D341Med (cell line): ENCODE results near the gene VWDE.
A peak's percentile ranks its signal among the peaks of the same experiment; 100 is the strongest.
"Not testable (repeated sequence)": the region's sequence is repeated elsewhere in the genome, so short reads cannot be mapped to it uniquely, and the experiment has no call there.

Experiments
- DNase-seq: peaks from one replicate; pipeline ENCODE4 v3.0.0; 2012; ENCODE audit warnings: low spot score

The VWDE gene

GRCh38 chr7:12403287-12404181 is at the start of gene VWDE:
TSS of gene VWDE (minus strand) at chr7:12403865. CDS start at chr7:12403716, 149 bp downstream.
- DNase-seq: peak; percentile 39

- DNase-seq: not testable (repeated sequence)
Measured at GRCh38 chr7:12453136-12453535, 49.5 kb upstream of the VWDE start.

- DNase-seq: no peak
Measured at GRCh38 chr7:12450615-12451014, 47.0 kb upstream of the VWDE start.

- no peak for DNase-seq
Measured at GRCh38 chr7:12444785-12445184, 41.1 kb upstream of the VWDE start.

- no peak for DNase-seq
Measured at GRCh38 chr7:12440229-12440628, 36.6 kb upstream of the VWDE start.

- DNase-seq: peak; percentile 31
Measured at GRCh38 chr7:12436896-12437535, 33.4 kb upstream of the VWDE start.

- no peak for DNase-seq
Measured at GRCh38 chr7:12436126-12436525, 32.5 kb upstream of the VWDE start.

GRCh38 chr7:12434012-12434642 is 30.5 kb upstream of the VWDE start:
- no peak for DNase-seq

GRCh38 chr7:12431886-12432556 is 28.4 kb upstream of the VWDE start:
- DNase-seq: no peak

GRCh38 chr7:12425311-12425710 is 21.6 kb upstream of the VWDE start:
- DNase-seq: no peak

GRCh38 chr7:12423997-12424745 is 20.5 kb upstream of the VWDE start:
- DNase-seq: no peak

- DNase-seq: no peak
Measured at GRCh38 chr7:12423355-12423996, 19.8 kb upstream of the VWDE start.

- DNase-seq: no peak
Measured at GRCh38 chr7:12422554-12423320, 19.1 kb upstream of the VWDE start.

- DNase-seq: no peak
Measured at GRCh38 chr7:12418452-12418851, 14.8 kb upstream of the VWDE start.

GRCh38 chr7:12415072-12415471 is 11.4 kb upstream of the VWDE start:
- DNase-seq: no peak

GRCh38 chr7:12412407-12412806 is 8.7 kb upstream of the VWDE start:
- DNase-seq: no peak

- DNase-seq: no peak
Measured at GRCh38 chr7:12410523-12410922, 6.9 kb upstream of the VWDE start.

GRCh38 chr7:12409097-12409711 is 5.5 kb upstream of the VWDE start:
- DNase-seq: no peak

GRCh38 chr7:12407652-12408051 is 4.0 kb upstream of the VWDE start:
- not testable (repeated sequence) for DNase-seq

GRCh38 chr7:12402365-12402725 is 1.3 kb downstream of the VWDE start:
- no peak for DNase-seq
